ENCODE results near the gene PRSS48. TPM values are rescaled to one million over a fixed set of nuclear protein-coding genes. Genes with fewer than 3 reads are reported as not detected.
"Not testable (repeated sequence)": the region's sequence is repeated elsewhere in the genome, so short reads cannot be mapped to it uniquely, and the experiment has no call there.

PRSS48 gene
- total RNA-seq, 1 experiment from 2014 or later = not detected

DNA sequence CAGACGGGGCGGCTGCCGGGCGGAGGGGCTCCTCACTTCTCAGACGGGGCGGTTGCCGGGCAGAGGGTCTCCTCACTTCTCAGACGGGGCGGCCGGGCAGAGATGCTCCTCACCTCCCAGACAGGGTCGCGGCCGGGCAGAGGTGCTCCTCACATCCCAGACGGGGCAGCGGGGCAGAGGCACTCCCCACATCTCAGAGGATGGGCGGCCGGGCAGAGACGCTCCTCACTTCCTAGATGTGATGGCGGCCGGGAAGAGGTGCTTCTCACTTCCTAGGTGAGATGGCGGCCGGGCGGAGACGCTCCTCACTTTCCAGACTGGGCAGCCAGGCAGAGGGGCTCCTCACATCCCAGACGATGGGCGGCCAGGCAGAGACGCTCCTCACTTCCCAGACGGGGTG, 21.7 kb upstream of the PRSS48 start:
- H3K36me3 ChIP-seq (ENCODE audit: control insufficient read depth in 1 of 2, insufficient read depth in 2 of 2, low read length in 2 of 2); H4K20me1 ChIP-seq (ENCODE audit: insufficient read depth); H2AFZ ChIP-seq (ENCODE audit: low read depth, low read length, poor library complexity, severe bottlenecking); BruUV-seq (replicated peaks); RAD21 ChIA-PET (ENCODE audit: low non-redundant PET in 1 of 2, low total read pairs in 2 of 2, uncharacterized antibody in 2 of 2, unreplicated experiment in 2 of 2); H3K9me3 ChIP-seq (ENCODE audit: control insufficient read depth in 1 of 2, insufficient read depth in 1 of 2, low read depth in 1 of 2, low read length in 2 of 2); H3K4me2 ChIP-seq (ENCODE audit: low read length); H3K9ac ChIP-seq (ENCODE audit: low read length); H3K79me2 ChIP-seq (ENCODE audit: insufficient read depth, low read length); CTCF ChIA-PET; H3K27me3 ChIP-seq (ENCODE audit: insufficient read depth, low read length); H3K27ac ChIP-seq (ENCODE audit: low read depth, low read length); POLR2A ChIA-PET; DNase-seq (ENCODE audit: low read depth, low spot score); H3K4me3 ChIP-seq (replicated peaks in 1 of 2; ENCODE audit: low read depth in 1 of 2, low read length in 2 of 2); intact Hi-C loops (cut with micrococcal nuclease); H3K9me2 ChIP-seq (ENCODE audit: insufficient read depth); ATAC-seq: not testable (repeated sequence)
- H3K4me1 ChIP-seq (ENCODE audit: control insufficient read depth in 1 of 2, insufficient read depth in 2 of 2, low read length in 2 of 2) = peaks cover 0 to 16% of the 10 kb centered on the region in 2 experiments; a peak in 1 of 4 replicates

DNA sequence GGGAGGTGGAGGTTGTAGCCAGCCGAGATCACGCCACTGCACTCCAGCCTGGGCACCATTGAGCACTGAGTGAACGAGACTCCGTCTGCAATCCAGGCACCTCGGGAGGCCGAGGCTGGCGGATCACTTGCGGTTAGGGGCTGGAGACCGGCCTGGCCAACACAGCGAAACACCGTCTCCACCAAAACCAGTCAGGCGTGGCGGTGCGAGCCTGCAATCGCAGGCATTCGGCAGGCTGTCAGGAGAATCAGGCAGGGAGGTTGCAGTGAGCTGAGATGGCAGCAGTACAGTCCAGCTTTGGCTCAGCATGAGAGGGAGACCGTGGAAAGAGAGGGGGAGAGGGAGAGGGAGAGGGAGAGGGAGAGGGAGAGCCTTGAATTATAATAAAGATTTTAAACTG, 21.3 kb upstream of the PRSS48 start:
- H3K9ac ChIP-seq (ENCODE audit: low read length); ATAC-seq; H3K27ac ChIP-seq (ENCODE audit: low read depth, low read length); H3K4me2 ChIP-seq (ENCODE audit: low read length); H3K36me3 ChIP-seq (ENCODE audit: control insufficient read depth in 1 of 2, insufficient read depth in 2 of 2, low read length in 2 of 2); RAD21 ChIA-PET (ENCODE audit: low non-redundant PET in 1 of 2, low total read pairs in 2 of 2, uncharacterized antibody in 2 of 2, unreplicated experiment in 2 of 2); BruUV-seq (replicated peaks); H3K27me3 ChIP-seq (ENCODE audit: insufficient read depth, low read length); CTCF ChIA-PET; H2AFZ ChIP-seq (ENCODE audit: low read depth, low read length, poor library complexity, severe bottlenecking); POLR2A ChIA-PET; H3K9me2 ChIP-seq (ENCODE audit: insufficient read depth); H3K79me2 ChIP-seq (ENCODE audit: insufficient read depth, low read length); H4K20me1 ChIP-seq (ENCODE audit: insufficient read depth); intact Hi-C loops (cut with micrococcal nuclease); DNase-seq (ENCODE audit: low read depth, low spot score); H3K9me3 ChIP-seq (ENCODE audit: control insufficient read depth in 1 of 2, insufficient read depth in 1 of 2, low read depth in 1 of 2, low read length in 2 of 2); H3K4me3 ChIP-seq (replicated peaks in 1 of 2; ENCODE audit: low read depth in 1 of 2, low read length in 2 of 2): not testable (repeated sequence)
- H3K4me1 ChIP-seq (ENCODE audit: control insufficient read depth in 1 of 2, insufficient read depth in 2 of 2, low read length in 2 of 2) = peaks cover 0 to 16% of the 10 kb centered on the region in 2 experiments; a peak in 1 of 4 replicates

DNA sequence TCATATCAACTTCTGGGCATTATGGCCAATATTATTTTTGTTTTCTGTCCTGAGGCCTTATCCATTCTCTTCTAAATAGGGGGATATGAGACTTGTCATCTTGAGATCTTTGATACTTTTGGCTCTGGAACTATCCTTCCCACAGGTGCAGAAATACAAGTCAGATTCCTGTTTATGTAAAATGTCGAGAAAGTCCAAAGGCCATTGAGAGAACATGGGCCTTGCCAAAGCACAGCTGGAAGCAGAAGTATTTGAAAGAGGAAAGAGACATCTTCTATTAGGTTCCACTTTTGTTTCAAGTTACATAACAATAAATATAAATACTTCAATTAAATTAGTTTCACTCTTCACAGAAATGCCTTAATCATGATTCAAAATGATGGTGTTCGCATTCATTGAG, 20.8 kb upstream of the PRSS48 start:
- Histone ChIP-seq H3K79me2 (ENCODE audit: insufficient read depth, low read length) (peaks cover 8% of the 10 kb centered on the region; the same call in 1 of the 2 replicates), H3K9me2 (ENCODE audit: insufficient read depth) (no peaks in the 10 kb centered on the region), H2AFZ (ENCODE audit: low read depth, low read length, poor library complexity, severe bottlenecking) (no peak overlapping the region), H3K9ac (ENCODE audit: low read length) (no peak overlapping the region), H4K20me1 (ENCODE audit: insufficient read depth) (no peaks in the 10 kb centered on the region), H3K27ac (ENCODE audit: low read depth, low read length) (no peak overlapping the region), H3K27me3 (ENCODE audit: insufficient read depth, low read length) (no peaks in the 10 kb centered on the region), H3K36me3 (ENCODE audit: control insufficient read depth in 1 of 2, insufficient read depth in 2 of 2, low read length in 2 of 2) (no peaks in the 10 kb centered on the region; a peak in 1 of 4 replicates), H3K4me3 (replicated peaks in 1 of 2; ENCODE audit: low read depth in 1 of 2, low read length in 2 of 2) (no peak overlapping the region), H3K4me2 (ENCODE audit: low read length) (no peak overlapping the region), H3K9me3 (ENCODE audit: control insufficient read depth in 1 of 2, insufficient read depth in 1 of 2, low read depth in 1 of 2, low read length in 2 of 2) (no peaks in the 10 kb centered on the region), H3K4me1 (ENCODE audit: control insufficient read depth in 1 of 2, insufficient read depth in 2 of 2, low read length in 2 of 2) (peaks cover 0 to 16% of the 10 kb centered on the region in 2 experiments; a peak in 1 of 4 replicates)
- ChIA-PET POLR2A (no interaction called here), RAD21 (ENCODE audit: low non-redundant PET in 1 of 2, low total read pairs in 2 of 2, uncharacterized antibody in 2 of 2, unreplicated experiment in 2 of 2) (no interaction called here), CTCF (no interaction called here)
- ATAC-seq (no peak), DNase-seq (ENCODE audit: low read depth, low spot score) (no peak)
- no TSS peak for BruUV-seq (replicated peaks)
- intact Hi-C loops (cut with micrococcal nuclease) = no loop called here
- TF ChIP-seq POLR2A (IDR thresholded peaks at IDR 0.05; ENCODE audit: borderline replicate concordance, extremely low read depth, insufficient read depth, insufficient read length) (no peak), TCF7L2 (IDR thresholded peaks at IDR 0.05; ENCODE audit: borderline replicate concordance, extremely low read depth, insufficient read depth, insufficient read length) (no peak), EZH2 (IDR thresholded peaks at IDR 0.05) (no peak), CBX3 (IDR thresholded peaks at IDR 0.05; ENCODE audit: low read depth) (no peak), CEBPB (IDR thresholded peaks at IDR 0.05; ENCODE audit: low read depth) (no peak)
- TF ChIP-seq, protein P1, sequence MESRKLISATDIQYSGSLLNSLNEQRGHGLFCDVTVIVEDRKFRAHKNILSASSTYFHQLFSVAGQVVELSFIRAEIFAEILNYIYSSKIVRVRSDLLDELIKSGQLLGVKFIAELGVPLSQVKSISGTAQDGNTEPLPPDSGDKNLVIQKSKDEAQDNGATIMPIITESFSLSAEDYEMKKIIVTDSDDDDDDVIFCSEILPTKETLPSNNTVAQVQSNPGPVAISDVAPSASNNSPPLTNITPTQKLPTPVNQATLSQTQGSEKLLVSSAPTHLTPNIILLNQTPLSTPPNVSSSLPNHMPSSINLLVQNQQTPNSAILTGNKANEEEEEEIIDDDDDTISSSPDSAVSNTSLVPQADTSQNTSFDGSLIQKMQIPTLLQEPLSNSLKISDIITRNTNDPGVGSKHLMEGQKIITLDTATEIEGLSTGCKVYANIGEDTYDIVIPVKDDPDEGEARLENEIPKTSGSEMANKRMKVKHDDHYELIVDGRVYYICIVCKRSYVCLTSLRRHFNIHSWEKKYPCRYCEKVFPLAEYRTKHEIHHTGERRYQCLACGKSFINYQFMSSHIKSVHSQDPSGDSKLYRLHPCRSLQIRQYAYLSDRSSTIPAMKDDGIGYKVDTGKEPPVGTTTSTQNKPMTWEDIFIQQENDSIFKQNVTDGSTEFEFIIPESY (IDR thresholded peaks at IDR 0.05; ENCODE audit: extremely low read depth, insufficient replicate concordance, low read length) = no peak
- TF ChIP-seq, protein P2, sequence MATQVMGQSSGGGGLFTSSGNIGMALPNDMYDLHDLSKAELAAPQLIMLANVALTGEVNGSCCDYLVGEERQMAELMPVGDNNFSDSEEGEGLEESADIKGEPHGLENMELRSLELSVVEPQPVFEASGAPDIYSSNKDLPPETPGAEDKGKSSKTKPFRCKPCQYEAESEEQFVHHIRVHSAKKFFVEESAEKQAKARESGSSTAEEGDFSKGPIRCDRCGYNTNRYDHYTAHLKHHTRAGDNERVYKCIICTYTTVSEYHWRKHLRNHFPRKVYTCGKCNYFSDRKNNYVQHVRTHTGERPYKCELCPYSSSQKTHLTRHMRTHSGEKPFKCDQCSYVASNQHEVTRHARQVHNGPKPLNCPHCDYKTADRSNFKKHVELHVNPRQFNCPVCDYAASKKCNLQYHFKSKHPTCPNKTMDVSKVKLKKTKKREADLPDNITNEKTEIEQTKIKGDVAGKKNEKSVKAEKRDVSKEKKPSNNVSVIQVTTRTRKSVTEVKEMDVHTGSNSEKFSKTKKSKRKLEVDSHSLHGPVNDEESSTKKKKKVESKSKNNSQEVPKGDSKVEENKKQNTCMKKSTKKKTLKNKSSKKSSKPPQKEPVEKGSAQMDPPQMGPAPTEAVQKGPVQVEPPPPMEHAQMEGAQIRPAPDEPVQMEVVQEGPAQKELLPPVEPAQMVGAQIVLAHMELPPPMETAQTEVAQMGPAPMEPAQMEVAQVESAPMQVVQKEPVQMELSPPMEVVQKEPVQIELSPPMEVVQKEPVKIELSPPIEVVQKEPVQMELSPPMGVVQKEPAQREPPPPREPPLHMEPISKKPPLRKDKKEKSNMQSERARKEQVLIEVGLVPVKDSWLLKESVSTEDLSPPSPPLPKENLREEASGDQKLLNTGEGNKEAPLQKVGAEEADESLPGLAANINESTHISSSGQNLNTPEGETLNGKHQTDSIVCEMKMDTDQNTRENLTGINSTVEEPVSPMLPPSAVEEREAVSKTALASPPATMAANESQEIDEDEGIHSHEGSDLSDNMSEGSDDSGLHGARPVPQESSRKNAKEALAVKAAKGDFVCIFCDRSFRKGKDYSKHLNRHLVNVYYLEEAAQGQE (IDR thresholded peaks at IDR 0.05; ENCODE audit: low read depth) = no peak
- TF ChIP-seq, protein P3, sequence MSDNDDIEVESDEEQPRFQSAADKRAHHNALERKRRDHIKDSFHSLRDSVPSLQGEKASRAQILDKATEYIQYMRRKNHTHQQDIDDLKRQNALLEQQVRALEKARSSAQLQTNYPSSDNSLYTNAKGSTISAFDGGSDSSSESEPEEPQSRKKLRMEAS (IDR thresholded peaks at IDR 0.05) = no peak
